Measurements from ENCODE around the gene RAB23. TPM values are rescaled to one million over a fixed set of nuclear protein-coding genes. Genes with fewer than 3 reads are reported as not detected.

The RAB23 gene
- total RNA-seq, 1 donor from 2014 or later: 8.1 TPM

GRCh38 chr6:57207141-57207540 lies 15.0 kb downstream of the RAB23 start:
- H3K27ac Mint-ChIP-seq (ENCODE audit: unreplicated experiment): no peak overlapping the region
- H3K9me3 Mint-ChIP-seq (ENCODE audit: unreplicated experiment): no peaks in the 10 kb centered on the region
- TF ChIP-seq, protein P1, sequence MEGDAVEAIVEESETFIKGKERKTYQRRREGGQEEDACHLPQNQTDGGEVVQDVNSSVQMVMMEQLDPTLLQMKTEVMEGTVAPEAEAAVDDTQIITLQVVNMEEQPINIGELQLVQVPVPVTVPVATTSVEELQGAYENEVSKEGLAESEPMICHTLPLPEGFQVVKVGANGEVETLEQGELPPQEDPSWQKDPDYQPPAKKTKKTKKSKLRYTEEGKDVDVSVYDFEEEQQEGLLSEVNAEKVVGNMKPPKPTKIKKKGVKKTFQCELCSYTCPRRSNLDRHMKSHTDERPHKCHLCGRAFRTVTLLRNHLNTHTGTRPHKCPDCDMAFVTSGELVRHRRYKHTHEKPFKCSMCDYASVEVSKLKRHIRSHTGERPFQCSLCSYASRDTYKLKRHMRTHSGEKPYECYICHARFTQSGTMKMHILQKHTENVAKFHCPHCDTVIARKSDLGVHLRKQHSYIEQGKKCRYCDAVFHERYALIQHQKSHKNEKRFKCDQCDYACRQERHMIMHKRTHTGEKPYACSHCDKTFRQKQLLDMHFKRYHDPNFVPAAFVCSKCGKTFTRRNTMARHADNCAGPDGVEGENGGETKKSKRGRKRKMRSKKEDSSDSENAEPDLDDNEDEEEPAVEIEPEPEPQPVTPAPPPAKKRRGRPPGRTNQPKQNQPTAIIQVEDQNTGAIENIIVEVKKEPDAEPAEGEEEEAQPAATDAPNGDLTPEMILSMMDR (IDR thresholded peaks at IDR 0.05; ENCODE audit: unreplicated experiment): no peak
- H3K4me1 Mint-ChIP-seq (ENCODE audit: unreplicated experiment): peaks cover 4% of the 10 kb centered on the region
- DNase-seq (ENCODE audit: low spot score): no peak
- H3K36me3 Mint-ChIP-seq (ENCODE audit: low read depth, unreplicated experiment): no peaks in the 10 kb centered on the region
- H3K27me3 Mint-ChIP-seq (ENCODE audit: unreplicated experiment): no peaks in the 10 kb centered on the region
- no peak overlapping the region for H3K4me3 Mint-ChIP-seq (ENCODE audit: unreplicated experiment)

GRCh38 chr6:57205550-57206328 lies 16.4 kb downstream of the RAB23 start:
- Mint-ChIP-seq H3K9me3 (ENCODE audit: unreplicated experiment) (no peaks in the 10 kb centered on the region), H3K4me3 (ENCODE audit: unreplicated experiment) (no peak overlapping the region), H3K27ac (ENCODE audit: unreplicated experiment) (no peak overlapping the region), H3K4me1 (ENCODE audit: unreplicated experiment) (peaks cover 4% of the 10 kb centered on the region), H3K36me3 (ENCODE audit: low read depth, unreplicated experiment) (no peaks in the 10 kb centered on the region), H3K27me3 (ENCODE audit: unreplicated experiment) (no peaks in the 10 kb centered on the region)
- DNase-seq (ENCODE audit: low spot score): no peak
- TF ChIP-seq, protein P1 (IDR thresholded peaks at IDR 0.05; ENCODE audit: unreplicated experiment): no peak

DNA sequence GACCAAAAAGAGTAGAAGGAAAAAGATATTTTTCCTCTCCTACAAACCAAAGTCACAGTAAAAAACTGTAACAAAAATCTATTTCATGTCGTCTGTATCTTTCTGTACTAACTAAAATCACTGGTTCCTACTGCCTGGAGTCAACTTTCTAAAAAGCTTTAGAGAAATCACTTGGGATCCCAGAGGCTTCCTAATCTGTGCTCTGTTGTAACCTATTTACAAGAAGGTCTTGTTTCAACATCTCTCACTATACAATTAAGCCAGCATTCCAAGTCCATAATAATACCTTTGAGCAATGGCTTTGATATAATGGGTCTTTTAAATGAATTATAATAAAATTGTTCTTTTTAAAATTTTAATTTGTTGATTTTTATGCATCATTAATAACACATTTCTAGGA lies 20.4 kb downstream of the RAB23 start:
- H3K27ac Mint-ChIP-seq (ENCODE audit: unreplicated experiment): no peak overlapping the region
- H3K4me3 Mint-ChIP-seq (ENCODE audit: unreplicated experiment): no peak overlapping the region
- DNase-seq (ENCODE audit: low spot score): no peak
- H3K4me1 Mint-ChIP-seq (ENCODE audit: unreplicated experiment): peaks cover 6% of the 10 kb centered on the region
- H3K27me3 Mint-ChIP-seq (ENCODE audit: unreplicated experiment): no peaks in the 10 kb centered on the region
- no peaks in the 10 kb centered on the region for H3K36me3 Mint-ChIP-seq (ENCODE audit: low read depth, unreplicated experiment)
- H3K9me3 Mint-ChIP-seq (ENCODE audit: unreplicated experiment): no peaks in the 10 kb centered on the region
- TF ChIP-seq, protein P1 (IDR thresholded peaks at IDR 0.05; ENCODE audit: unreplicated experiment): no peak

DNA sequence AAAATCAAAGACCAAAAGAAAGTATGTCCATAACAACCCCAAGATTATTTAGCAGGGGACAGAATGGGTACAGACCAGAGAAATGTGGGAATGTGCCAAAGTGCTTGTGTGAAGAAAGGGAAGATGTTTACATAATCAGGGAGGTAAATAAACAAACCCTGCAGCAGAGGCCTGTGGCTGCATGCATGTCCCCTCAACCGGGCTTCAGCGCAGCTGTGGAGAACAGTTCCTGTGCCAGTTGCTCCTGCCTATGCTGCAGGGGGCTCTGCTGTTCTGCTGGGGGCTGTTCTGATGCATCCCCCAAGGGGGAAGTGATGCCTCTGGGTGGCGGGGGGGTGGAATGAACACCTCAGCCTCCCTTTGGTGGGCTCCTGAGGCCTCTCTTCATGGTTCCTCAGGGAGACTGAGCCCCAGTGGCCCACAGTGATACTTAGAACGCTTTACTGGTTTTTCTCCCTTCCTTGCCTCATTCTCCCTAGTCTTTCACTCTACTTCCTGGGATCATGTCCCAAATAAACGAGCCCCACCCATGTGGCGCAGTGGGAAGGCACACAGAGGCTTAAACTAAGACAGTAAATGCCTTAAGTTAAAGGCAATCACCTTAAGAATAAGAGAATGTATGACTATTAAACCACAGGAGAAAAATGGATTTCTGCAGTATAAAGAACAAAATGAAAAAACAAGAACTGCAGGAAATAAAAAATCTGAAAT lies 23.0 kb downstream of the RAB23 start:
- TF ChIP-seq, protein P1 (IDR thresholded peaks at IDR 0.05; ENCODE audit: unreplicated experiment): no peak
- no peak overlapping the region for H3K4me3 Mint-ChIP-seq (ENCODE audit: unreplicated experiment)

DNA sequence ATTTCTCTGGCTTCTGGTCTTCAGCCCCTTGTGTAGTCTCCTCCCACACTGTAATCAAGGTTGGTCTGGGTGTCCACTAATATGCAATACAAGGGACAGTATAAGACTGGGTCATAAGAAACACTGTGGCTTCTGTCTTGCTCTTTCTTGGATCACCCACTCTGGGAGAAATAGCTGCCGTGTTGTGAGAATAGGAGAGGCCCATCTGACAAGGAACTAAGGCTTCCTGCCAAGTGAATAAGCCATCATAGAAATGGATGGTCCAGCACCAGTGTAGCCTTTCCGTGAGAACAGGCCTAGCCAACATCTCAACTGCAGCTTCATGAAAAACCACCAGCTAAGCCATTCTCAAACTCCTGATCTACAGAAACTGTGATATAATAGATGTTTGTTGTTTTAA lies 26.6 kb downstream of the RAB23 start:
- H3K36me3 Mint-ChIP-seq (ENCODE audit: low read depth, unreplicated experiment): no peaks in the 10 kb centered on the region
- H3K27me3 Mint-ChIP-seq (ENCODE audit: unreplicated experiment): no peaks in the 10 kb centered on the region
- H3K4me3 Mint-ChIP-seq (ENCODE audit: unreplicated experiment): no peak overlapping the region
- no peak overlapping the region for H3K27ac Mint-ChIP-seq (ENCODE audit: unreplicated experiment)
- DNase-seq (ENCODE audit: low spot score): no peak
- no peaks in the 10 kb centered on the region for H3K9me3 Mint-ChIP-seq (ENCODE audit: unreplicated experiment)
- peaks cover 2% of the 10 kb centered on the region for H3K4me1 Mint-ChIP-seq (ENCODE audit: unreplicated experiment)
- TF ChIP-seq, protein P1 (IDR thresholded peaks at IDR 0.05; ENCODE audit: unreplicated experiment): no peak

More for the DNA sequence above, 23.0 kb downstream of the RAB23 start:
- no peak for DNase-seq (ENCODE audit: low spot score)
- Mint-ChIP-seq H3K36me3 (ENCODE audit: low read depth, unreplicated experiment) (no peaks in the 10 kb centered on the region), H3K27ac (ENCODE audit: unreplicated experiment) (no peak overlapping the region), H3K27me3 (ENCODE audit: unreplicated experiment) (no peaks in the 10 kb centered on the region), H3K9me3 (ENCODE audit: unreplicated experiment) (no peaks in the 10 kb centered on the region), H3K4me1 (ENCODE audit: unreplicated experiment) (peaks cover 2% of the 10 kb centered on the region)
